Stimulated activated CD4-positive, alpha-beta T cell treated with anti-CD3 and anti-CD28 coated beads, Interleukin-15, amount 100 ng/mL, for 48 hours (primary cell): ENCODE measurements around the gene SLC9C1.

Experiments used
- DNase-seq, 2 donors: peaks; one replicate each; pipeline ENCODE4 v3.0.0-alpha.2; 2020; ENCODE audit warnings: low read depth in 2 of 2

The SLC9C1 gene

DNA sequence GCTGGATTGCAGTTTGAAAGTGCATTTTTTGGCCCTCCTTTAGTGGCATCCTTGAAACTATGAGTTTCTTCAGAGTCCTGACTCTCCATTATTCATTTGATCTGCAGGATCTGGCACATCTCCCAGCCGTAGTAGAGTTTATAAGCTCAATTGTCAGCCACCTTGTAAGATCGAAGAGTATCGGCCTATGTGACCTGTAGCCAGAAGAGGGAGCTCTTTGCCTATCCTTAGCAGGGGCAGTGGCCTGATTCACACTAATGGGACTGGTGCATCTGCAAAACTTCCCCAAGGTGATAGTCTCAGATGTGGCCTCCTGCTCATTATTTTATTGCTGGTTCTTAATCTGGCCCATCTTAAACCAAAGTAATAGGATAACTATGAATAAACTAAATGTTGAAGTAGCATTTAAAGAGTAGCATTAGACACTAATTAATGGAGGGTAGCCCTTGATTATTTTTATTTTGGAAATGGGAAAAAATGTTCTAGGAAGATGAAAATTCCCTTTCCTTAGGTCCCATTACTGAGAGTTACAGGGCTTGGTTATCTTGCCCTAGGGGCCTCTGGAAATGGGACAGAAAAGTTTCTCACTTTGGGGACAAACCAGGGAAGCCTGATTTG, 182.1 kb downstream of the SLC9C1 start:
- peak; percentile 46 to 47 for DNase-seq

DNA sequence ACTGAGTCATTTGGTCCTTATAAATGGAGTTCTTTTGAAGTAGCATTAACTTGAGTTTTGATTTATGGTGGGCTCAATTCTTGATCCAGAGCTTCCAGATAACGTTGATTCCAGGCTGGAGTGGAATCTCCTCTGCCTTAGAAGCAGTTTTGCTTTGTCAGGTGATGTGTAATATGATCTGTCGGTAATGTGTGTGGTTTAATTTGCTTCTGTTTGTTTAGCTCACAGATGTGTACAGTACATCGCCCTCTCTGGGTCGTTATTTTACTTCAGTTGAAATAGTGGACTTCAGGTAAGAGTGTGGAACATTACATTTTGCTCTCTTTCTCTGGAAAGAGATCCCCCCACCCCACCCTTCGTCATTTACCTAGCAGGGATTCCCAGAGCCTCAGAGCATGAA, 184.7 kb downstream of the SLC9C1 start:
- no peak for DNase-seq

DNA sequence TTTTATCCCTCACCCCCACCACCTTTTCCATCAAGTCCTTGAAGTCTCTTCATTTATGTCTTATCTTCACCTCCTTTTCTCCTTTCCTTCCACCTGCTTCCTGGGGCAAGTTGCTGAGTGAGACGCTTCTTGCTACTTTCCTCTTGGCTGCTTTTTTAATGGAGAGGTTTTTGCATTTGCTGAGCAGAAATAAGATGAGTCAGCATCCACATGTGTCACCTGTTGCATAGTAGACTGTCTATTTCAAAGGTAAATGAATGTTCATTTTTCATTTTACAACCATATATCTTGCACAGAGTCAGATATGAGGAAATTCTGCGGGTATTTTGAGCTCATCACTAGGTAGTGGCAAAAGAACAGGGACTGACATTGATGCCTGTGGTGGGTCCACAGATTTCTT, 189.2 kb downstream of the SLC9C1 start:
- DNase-seq = no peak

DNA sequence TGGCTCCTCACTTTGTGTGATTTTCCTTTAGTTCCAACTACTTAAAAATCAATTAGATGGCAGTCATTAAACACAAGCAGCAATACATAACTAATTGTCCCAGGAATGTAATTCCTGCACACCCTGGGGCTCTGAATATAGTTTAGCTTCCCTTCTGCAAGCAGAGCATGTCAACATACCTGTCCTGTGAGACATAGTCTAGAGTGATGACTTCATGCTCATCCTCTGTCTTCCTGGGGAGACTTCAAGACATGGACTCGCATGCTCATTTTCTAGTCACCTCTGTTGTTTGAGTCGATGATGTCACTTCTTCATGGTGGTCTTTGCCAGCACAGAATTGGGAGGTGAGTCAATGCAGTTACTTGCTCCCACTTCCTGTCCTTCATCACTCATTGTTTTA, 192.1 kb downstream of the SLC9C1 start:
- no peak for DNase-seq

DNA sequence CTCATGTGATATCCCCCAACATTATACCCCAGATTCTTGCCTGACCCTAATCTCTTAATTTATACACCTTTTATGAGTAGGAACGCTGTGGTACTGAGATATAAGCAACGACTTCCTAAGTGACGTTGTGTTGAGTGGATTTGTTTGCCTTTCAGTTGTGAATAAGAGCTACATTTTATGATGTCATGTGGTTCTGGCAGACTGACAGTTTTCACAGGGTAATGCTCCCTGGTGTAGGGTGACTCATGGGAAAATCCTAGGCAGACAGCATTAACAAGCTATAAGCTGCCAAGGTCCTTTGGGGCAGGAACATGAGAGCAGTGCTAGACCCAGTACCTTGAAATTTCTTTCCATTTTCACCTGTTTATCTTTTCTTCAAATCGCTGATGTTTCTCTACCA, 196.6 kb downstream of the SLC9C1 start:
- DNase-seq = peak in 1 of 2 donors; percentile 14

DNA sequence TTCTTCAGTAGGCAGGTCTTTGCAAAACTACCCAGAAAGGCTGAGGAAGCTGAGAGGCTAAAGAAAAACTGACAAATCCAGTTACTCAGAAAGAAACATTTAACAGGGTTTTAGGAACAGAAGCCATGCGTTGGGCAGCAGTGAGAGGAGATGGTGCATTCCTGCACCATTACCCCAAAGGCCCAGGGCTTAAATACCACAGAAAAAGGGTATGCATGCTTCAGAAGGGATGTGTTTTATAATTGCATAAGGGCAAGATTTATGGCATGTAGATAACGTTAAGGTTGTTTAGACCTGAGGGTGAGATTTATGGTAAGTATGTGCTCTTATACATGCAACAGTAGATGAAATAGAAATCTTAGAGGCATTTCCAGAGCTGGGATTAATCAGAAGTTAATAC, 197.8 kb downstream of the SLC9C1 start:
- no peak for DNase-seq

DNA sequence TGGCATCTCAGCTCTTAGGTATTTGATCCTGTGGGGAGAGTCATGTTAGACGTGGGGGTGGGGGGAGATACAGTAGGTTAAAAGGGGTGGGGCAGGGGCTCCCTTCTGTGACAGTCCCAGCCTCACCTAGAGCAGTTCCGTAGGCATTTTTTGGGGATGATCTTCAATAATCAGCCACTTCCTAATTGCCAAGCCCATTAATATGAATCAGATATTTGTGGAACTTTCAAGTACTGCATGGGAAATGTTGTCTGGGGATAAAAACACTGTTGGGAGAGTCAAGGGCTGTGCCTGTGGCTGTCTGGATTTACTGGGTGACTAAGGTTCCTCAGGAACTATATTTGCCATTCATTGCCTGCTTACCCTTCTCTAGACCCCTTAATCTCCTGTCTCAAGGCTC, 198.3 kb downstream of the SLC9C1 start:
- DNase-seq = no peak

DNA sequence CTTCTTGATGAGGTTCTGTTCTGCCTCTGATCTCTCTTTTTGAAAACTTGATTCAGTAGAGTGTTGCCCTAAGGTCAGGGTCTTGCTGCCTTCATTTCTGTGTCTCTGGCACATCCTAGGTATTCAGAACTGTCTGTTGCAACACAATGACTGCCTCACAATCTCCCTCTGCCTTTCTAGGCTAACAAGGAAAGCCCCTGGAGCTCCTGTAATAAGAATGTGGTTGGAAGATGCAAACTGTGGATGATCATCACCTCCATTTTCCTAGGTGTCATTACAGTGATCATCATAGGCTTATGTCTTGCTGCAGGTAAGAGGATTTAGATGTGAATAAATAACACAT, 200.9 kb downstream of the SLC9C1 start:
- DNase-seq = no peak

DNA sequence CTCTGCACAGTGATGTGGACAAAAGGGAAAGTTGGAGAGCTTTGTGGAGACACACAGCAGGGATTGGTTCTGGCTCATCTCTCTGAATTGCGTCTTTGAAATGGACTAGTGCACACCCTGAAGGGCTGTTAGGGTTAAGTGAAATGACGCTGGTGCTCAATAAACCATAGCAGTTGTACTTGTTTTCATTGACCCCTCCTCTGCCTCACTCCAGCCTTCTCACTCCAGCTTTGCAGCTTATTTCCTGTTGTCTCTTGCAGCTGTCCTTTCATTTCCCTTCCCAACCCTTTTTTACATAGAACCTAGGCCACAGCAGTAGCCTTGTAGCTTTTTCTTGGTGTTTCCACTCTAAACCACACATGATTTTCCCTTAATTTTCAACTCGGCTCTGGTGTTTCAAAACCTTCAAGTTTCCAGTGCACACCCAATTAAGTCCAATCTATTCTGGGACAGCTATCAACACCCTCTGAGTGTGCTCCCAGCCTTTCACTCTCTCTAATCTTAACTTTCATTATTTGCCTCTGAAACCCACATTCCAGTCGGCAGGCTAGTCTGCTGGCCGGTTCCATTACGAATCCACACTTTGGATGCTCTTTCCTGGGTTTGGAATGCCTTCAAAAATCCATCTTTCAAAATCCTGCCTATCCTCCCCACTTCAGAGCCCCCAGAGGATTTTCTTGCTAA, 201.4 kb downstream of the SLC9C1 start:
- no peak for DNase-seq

DNA sequence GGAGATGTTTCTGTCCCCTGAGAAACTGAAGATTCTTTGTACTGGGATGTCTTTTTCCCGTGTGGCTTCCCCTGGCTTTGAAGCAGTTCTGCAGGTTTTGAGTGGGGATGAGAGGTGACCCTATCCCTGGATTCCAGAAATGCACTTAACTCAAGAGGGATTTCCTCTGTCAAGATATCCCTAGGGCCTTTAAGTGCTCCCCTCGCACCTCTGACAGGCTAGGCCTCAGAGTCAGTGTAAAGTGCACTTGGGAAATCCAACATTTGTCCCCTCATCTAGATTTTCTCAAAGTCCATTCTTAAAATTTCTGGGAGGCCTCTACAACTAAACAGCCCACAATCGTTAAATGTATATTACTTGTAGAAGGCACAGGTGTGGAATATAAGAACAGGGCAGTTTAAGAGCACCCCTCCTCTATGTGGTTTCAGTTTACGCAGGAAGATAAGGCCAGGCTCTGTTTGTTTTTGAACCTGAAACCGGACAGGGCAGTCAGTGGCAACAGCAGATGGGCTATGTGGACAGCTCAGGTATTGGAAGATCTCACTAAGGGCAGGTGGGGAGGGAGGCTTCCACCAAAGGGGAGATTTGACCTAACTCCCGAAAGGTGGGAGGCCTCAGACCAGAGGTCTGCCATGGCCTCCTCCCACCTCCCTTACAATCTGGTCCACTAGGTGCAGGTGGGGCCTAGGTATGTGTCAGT, 203.0 kb downstream of the SLC9C1 start:
- no peak for DNase-seq
